Measurements from ENCODE around the gene CROCC.

CROCC gene

GRCh38 chr1:17017435-17017834 is 95.7 kb downstream of the CROCC start:
- H3K4me3 ChIP-seq (ENCODE audit: low read depth, low read length), result no peak overlapping the region
- DNase-seq (ENCODE audit: low read depth, low spot score), result no peak
- TF ChIP-seq CTCF (IDR thresholded peaks at IDR 0.05; ENCODE audit: insufficient read depth, low read length, missing control alignments), result no peak
- CTCF ChIA-PET, result interaction anchor here (0.7 to 2.5 kb wide), 2 partner anchors 29 to 66 kb away, joined by 3 to 10 read pairs; no protein-coding TSS in a partner anchor
- POLR2A ChIA-PET, result no interaction called here

GRCh38 chr1:17018849-17019248 is 97.1 kb downstream of the CROCC start:
- H3K4me3 ChIP-seq (ENCODE audit: low read depth, low read length), result no peak overlapping the region
- ChIA-PET CTCF (interaction anchor here (0.6 to 2.5 kb wide), 4 partner anchors 10 to 67 kb away, joined by 3 to 10 read pairs (median 3); no protein-coding TSS in a partner anchor), POLR2A (no interaction called here)
- TF ChIP-seq CTCF (IDR thresholded peaks at IDR 0.05; ENCODE audit: insufficient read depth, low read length, missing control alignments), result no peak
- no peak for DNase-seq (ENCODE audit: low read depth, low spot score)

DNA sequence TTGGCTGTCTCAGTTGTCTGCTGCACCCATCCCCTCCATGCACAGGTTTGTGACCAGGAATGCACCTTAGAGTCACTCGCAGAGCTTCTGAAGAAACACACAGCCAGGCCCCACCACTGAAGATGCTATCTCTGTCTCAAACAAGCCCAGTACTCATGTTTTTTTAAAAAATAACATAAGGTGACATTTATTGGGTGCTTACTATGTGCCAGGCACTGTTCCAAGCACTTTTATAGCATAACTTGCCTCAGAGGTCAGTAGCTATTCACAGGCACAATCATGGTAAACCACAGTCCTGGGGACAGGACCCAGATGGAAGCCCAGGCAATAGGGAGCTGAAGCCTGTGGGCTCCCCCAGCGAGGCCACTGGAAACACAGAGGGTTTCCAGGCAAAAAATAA is 98.8 kb downstream of the CROCC start:
- H3K4me3 ChIP-seq (ENCODE audit: low read depth, low read length), result no peak overlapping the region
- POLR2A ChIA-PET, result no interaction called here
- no peak for TF ChIP-seq CTCF (IDR thresholded peaks at IDR 0.05; ENCODE audit: insufficient read depth, low read length, missing control alignments)
- CTCF ChIA-PET, result interaction anchor here (1.9 kb wide), 1 partner anchor 69 kb away, joined by 6 read pairs; no protein-coding TSS in a partner anchor
- no peak for DNase-seq (ENCODE audit: low read depth, low spot score)

DNA sequence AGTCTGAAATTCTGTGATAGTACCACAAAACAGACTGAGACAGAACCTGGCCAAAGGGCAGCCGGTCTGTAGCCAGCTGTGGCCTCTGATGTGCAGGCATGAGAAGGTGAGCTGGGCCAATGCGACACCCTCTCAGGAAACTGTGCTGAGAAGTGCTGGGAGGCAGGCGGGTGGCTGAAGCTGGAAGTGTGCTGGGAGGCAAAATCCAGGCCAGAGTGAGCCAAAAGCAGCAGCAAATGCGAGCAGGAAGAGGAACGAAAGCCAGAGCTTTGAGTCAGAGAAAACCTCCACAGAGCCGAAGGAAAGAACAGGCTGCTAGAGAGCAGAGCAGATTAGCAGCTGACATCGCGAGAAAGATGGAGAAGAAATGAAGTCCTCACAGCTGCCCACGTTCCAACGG is 100.2 kb downstream of the CROCC start:
- ChIA-PET CTCF (interaction anchor here (1.9 to 5.5 kb wide), 3 partner anchors 25 to 70 kb away, joined by 6 to 31 read pairs (median 7); no protein-coding TSS in a partner anchor), POLR2A (no interaction called here)
- no peak for DNase-seq (ENCODE audit: low read depth, low spot score)
- H3K4me3 ChIP-seq (ENCODE audit: low read depth, low read length), result no peak overlapping the region
- no peak for TF ChIP-seq CTCF (IDR thresholded peaks at IDR 0.05; ENCODE audit: insufficient read depth, low read length, missing control alignments)

Data from AG04449 (cell line).